Gastroesophageal sphincter (tissue), 4 donors: ENCODE data around the gene ZNF777. TPM values are rescaled to one million over a fixed set of nuclear protein-coding genes. Genes with fewer than 3 reads are reported as not detected.

ENCODE experiments used
- ATAC-seq: fragments of 150-250 bp; one replicate; pipeline ENCODE4 v1.9.1; 2016; ENCODE audit warnings: mild to moderate bottlenecking, moderate library complexity
- H3K27ac ChIP-seq, 4 donors: fragments of 200-600 bp; sonication (generic) in 3 of 4; 1 replicate in 3 of 4; 2 replicates in 1 of 4; pipeline ENCODE4 v1.5.1; 2016 to 2019
- H3K27me3 ChIP-seq: fragments of 200-600 bp; sonication (generic); one replicate; pipeline ENCODE4 v1.5.1; 2019
- H3K36me3 ChIP-seq, 2 donors: fragments of 200-600 bp; sonication (generic); one replicate each; pipeline ENCODE4 v1.5.1; 2019; ENCODE audit warnings: control low read depth in 1 of 2
- H3K4me1 ChIP-seq, 3 donors: fragments of 200-600 bp; sonication (generic); 1 replicate in 2 of 3; 2 replicates in 1 of 3; pipeline ENCODE4 v1.5.1; 2016 to 2019; ENCODE audit warnings: control low read depth in 2 of 3
- H3K4me3 ChIP-seq, 2 donors: fragments of 200-600 bp; sonication (generic); one replicate each; pipeline ENCODE4 v1.5.1; 2019; ENCODE audit warnings: mild to moderate bottlenecking in 1 of 2, moderate library complexity in 1 of 2
- H3K9me3 ChIP-seq, 3 donors: fragments of 200-600 bp; sonication (generic); one replicate each; pipeline ENCODE4 v1.5.1; 2017 to 2019; ENCODE audit warnings: control low read depth in 2 of 3
- EP300 ChIP-seq: sonication (generic); formaldehyde crosslinking; IDR thresholded peaks from one replicate; pipeline ENCODE4 v1.6.1; 2017; ENCODE audit warnings: antibody characterized with exemption, mild to moderate bottlenecking
- POLR2A ChIP-seq, 2 donors: fragments of 450-650 bp; IDR thresholded peaks; one replicate each; pipeline ENCODE4 v1.6.1; 2017; ENCODE audit warnings: antibody characterized with exemption in 2 of 2, mild to moderate bottlenecking in 2 of 2, moderate library complexity in 1 of 2
- POLR2AphosphoS5 ChIP-seq: sonication (generic); formaldehyde crosslinking; IDR thresholded peaks from one replicate; pipeline ENCODE4 v1.6.1; 2017; ENCODE audit warnings: antibody characterized with exemption
- WGBS, 2 donors: methylation state at CpG; one replicate each; pipeline ENCODE4 v1.1.5; 2018; ENCODE audit warnings: low coverage in 1 of 2; 5-methylcytosine and 5-hydroxymethylcytosine counted together
- total RNA-seq, 4 donors: library from RNA; depleted of rRNA; stranded (reverse); fragments of >200 nt; gene quantifications; one replicate each; pipeline ENCODE4 v1.1.0, GENCODE V29; 2016
- TF ChIP-seq, protein P1 (sequence below), 4 experiments: fragments of 200-600 bp in 2 of 4; fragments of 450-650 bp in 2 of 4; sonication (generic) in 1 of 4; IDR thresholded peaks; one replicate each; pipeline ENCODE4 v1.5.1; 2017 to 2019; ENCODE audit warnings: antibody characterized with exemption in 4 of 4, mild to moderate bottlenecking in 2 of 4, moderate library complexity in 2 of 4

ZNF777 gene
- total RNA-seq = 10 to 100 TPM in 1 of 4 donors, 1 to 10 TPM in 3; 6.1 to 16.1 (median 9.9) TPM

DNA sequence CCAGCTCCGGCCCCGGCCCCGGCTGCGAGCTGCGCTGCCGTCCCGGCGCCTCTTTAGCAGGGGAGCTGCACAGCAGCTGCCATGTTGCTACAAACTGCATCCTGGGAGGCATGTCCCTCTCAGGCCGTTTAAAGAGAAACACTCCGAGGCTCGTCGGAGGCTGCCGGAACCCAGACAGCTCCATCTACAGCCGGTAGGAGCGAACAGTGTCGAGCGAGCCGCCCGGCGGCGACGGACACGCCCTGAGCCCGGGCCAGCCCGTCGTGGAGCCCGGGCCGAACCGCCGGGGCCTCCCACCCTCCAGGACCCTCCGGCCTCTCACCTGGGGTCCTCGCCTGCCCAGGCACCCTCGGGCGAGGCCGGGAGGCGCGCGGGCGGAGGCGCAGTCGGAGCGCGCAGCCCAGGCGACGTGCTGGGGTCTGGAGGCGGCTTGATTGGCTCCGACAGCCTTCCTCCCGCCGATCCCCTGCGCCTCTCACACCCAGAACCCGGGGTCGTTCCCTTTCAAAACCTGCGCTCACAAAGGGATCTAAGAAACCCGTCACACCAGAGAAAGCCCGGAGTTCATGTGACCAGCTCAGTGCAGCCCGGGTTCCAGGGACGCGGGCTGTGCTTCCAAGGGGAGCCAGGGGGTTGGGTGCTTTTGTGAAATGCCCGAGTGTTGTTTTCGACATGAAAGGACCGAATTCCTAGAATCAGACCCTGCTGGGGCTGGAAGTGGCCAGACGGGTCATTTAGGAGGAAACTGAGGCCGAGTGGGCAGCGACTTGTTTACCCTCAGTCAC is at the start of gene ZNF777:
Gene ZNF777 (minus strand): TSS at position 570 of the 785 bp plus-strand sequence. CDS start 5,040 bp downstream, outside the sequence.
- H3K9me3 ChIP-seq = no peaks in the 10 kb centered on the region
- WGBS, 2 donors = 0 to 2% methylated on average over 1 to 6 of the region's 64 CpGs
- peak within 1 kb of the TSS; percentile 46 to 74 for H3K4me3 ChIP-seq
- peaks cover 0 to 13% of the 10 kb centered on the region in 2 donors for H3K36me3 ChIP-seq
- peak; percentile 94 for ATAC-seq
- peak within 1 kb of the TSS; percentile 10 to 90 (median 88) for H3K27ac ChIP-seq
- TF ChIP-seq EP300 (no peak), POLR2A (IDR thresholded peaks at IDR 0.05) (peak; percentile 41 to 51), POLR2AphosphoS5 (peak; percentile 8)
- TF ChIP-seq, protein P1, sequence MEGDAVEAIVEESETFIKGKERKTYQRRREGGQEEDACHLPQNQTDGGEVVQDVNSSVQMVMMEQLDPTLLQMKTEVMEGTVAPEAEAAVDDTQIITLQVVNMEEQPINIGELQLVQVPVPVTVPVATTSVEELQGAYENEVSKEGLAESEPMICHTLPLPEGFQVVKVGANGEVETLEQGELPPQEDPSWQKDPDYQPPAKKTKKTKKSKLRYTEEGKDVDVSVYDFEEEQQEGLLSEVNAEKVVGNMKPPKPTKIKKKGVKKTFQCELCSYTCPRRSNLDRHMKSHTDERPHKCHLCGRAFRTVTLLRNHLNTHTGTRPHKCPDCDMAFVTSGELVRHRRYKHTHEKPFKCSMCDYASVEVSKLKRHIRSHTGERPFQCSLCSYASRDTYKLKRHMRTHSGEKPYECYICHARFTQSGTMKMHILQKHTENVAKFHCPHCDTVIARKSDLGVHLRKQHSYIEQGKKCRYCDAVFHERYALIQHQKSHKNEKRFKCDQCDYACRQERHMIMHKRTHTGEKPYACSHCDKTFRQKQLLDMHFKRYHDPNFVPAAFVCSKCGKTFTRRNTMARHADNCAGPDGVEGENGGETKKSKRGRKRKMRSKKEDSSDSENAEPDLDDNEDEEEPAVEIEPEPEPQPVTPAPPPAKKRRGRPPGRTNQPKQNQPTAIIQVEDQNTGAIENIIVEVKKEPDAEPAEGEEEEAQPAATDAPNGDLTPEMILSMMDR (IDR thresholded peaks at IDR 0.05) = peak in 3 of 4 experiments; percentile 51 to 65 (median 61)
- no peaks in the 10 kb centered on the region for H3K27me3 ChIP-seq
- H3K4me1 ChIP-seq = peaks cover 0 to 35% (median 14%) of the 10 kb centered on the region in 3 donors

DNA sequence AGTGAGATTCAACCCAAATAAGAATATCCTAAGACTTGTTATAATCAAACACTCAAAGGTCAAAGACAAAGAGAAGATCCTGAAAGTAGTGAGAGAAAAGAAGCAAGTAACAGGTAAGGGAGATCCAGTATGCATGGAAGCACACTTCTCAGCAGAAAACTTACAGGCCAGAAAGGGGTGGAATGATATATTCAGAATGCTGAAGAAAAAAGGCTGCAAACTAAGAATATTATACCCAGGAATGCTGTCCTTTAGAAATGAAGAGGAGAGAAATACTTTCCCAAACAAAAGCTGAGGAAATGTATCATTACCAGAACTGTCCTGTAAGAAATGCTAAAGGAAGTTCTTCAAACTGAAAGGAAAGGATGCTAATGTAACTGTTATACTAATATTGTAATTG is 49.4 kb upstream of the ZNF777 start:
- no peak for ATAC-seq
- H3K36me3 ChIP-seq = no peaks in the 10 kb centered on the region
- no peak overlapping the region for H3K4me3 ChIP-seq
- no peaks in the 10 kb centered on the region for H3K4me1 ChIP-seq
- H3K27me3 ChIP-seq = no peaks in the 10 kb centered on the region
- H3K27ac ChIP-seq = no peak overlapping the region
- TF ChIP-seq EP300 (no peak), POLR2AphosphoS5 (no peak), POLR2A (IDR thresholded peaks at IDR 0.05) (no peak)
- TF ChIP-seq, protein P1 (IDR thresholded peaks at IDR 0.05) = no peak
- H3K9me3 ChIP-seq = peaks cover 0 to 57% (median 0%) of the 10 kb centered on the region in 3 donors

DNA sequence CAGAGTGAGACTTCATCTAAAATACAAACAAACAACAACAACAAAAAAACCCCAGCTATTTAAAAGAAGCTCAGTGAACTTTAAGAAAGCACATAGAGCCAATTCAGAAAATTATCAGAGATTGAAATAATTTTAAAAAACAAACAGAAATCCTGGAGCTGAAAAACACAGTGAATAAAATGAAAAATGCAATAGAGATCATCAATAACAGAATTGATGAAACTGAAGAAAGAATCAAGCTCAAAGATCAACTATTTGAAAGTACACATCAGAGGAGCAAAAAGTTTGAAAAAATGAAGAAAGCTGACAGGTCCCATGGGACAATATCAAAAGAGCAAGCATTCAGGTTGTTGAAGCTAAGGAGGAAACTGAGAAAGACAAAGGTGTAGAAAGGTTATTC is 48.9 kb upstream of the ZNF777 start:
- no peak for TF ChIP-seq EP300
- no peak for TF ChIP-seq POLR2AphosphoS5
- TF ChIP-seq, protein P1 (IDR thresholded peaks at IDR 0.05) = no peak
- TF ChIP-seq POLR2A (IDR thresholded peaks at IDR 0.05) = no peak

DNA sequence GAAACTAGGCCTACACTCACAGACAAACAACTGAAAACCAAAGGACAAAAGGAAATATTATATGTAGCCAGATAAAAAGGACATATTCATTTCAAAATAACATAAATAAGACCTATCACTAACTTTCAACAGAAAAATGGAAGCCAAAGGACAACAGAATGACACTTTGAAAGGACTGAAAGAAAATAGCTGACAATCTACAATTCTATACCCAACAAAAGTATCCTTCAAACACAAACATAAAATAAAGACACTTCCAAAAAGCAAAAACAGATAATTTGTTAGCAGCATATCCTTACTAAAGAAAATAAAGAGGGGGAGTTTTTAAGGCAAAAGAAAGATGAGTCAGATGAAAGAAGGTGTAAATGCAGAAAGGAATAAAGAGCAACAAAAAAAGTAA is 44.7 kb upstream of the ZNF777 start:
- Histone ChIP-seq H3K9me3 (peaks cover 0 to 39% (median 0%) of the 10 kb centered on the region in 3 donors), H3K4me1 (no peaks in the 10 kb centered on the region), H3K27me3 (no peaks in the 10 kb centered on the region), H3K27ac (no peak overlapping the region), H3K4me3 (no peak overlapping the region), H3K36me3 (no peaks in the 10 kb centered on the region)
- TF ChIP-seq EP300 = no peak
- no peak for TF ChIP-seq POLR2A (IDR thresholded peaks at IDR 0.05)
- TF ChIP-seq, protein P1 (IDR thresholded peaks at IDR 0.05) = no peak
- TF ChIP-seq POLR2AphosphoS5 = no peak
- ATAC-seq = no peak

More for the DNA sequence above, 48.9 kb upstream of the ZNF777 start:
- no peaks in the 10 kb centered on the region for H3K4me1 ChIP-seq
- peaks cover 0 to 58% (median 0%) of the 10 kb centered on the region in 3 donors for H3K9me3 ChIP-seq
- no peak overlapping the region for H3K4me3 ChIP-seq
- H3K27ac ChIP-seq = no peak overlapping the region
- no peak for ATAC-seq
- no peaks in the 10 kb centered on the region for H3K36me3 ChIP-seq
- no peaks in the 10 kb centered on the region for H3K27me3 ChIP-seq

DNA sequence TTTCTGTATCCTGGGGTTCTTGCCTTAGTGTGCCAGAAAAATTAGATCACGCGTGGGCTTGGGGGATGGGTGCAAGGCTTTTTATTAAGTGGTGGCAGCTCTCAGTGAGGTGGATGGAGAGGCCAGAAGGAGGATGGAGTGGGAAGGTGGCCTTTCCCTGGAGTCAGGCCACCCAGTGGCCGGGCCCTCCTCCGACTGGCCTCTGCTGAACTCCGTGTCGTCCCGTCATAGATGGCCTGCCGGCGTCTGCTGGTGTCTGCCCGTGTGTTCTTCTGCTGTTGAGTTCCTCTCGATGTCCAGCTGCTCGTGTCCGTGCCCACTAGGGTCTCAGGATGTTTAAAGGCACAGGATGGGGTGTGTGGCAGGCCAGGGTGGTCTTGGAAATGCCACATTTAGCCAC is 40.8 kb upstream of the ZNF777 start:
- peaks cover 0 to 11% (median 0%) of the 10 kb centered on the region in 3 donors for H3K9me3 ChIP-seq
- 0% methylated on average over 1 of the region's 13 CpGs; no CpG with 5 or more reads in 1 of the 2 donors for whole genome bisulfite sequencing, 2 donors
- H3K27me3 ChIP-seq = no peaks in the 10 kb centered on the region
- H3K36me3 ChIP-seq = no peaks in the 10 kb centered on the region
- no peak overlapping the region for H3K27ac ChIP-seq
- ATAC-seq = no peak
- no peak overlapping the region for H3K4me3 ChIP-seq
- H3K4me1 ChIP-seq = peaks cover 0 to 5% (median 0%) of the 10 kb centered on the region in 3 donors
- TF ChIP-seq, protein P1 (IDR thresholded peaks at IDR 0.05) = no peak
- TF ChIP-seq POLR2AphosphoS5 = no peak
- no peak for TF ChIP-seq EP300
- no peak for TF ChIP-seq POLR2A (IDR thresholded peaks at IDR 0.05)
